LNCaP clone FGC (cell line): Measurements from ENCODE around the gene KLK5.
"Not testable (repeated sequence)": the region's sequence is repeated elsewhere in the genome, so short reads cannot be mapped to it uniquely, and the experiment has no call there.

Experiments
- DNase-seq: peaks from one replicate; pipeline ENCODE4 v3.0.0-alpha.2; 2011; ENCODE audit warnings: low read depth
- H3K4me3 ChIP-seq: 2 replicates; pipeline ENCODE4 v1.5.1; 2011; ENCODE audit warnings: mild to moderate bottlenecking, low read depth, low read length, control low read depth
- CTCF ChIP-seq: IDR thresholded peaks from 2 replicates; pipeline ENCODE4 v1.5.1; 2012; ENCODE audit warnings: mild to moderate bottlenecking; ENCODE audit not compliant: control insufficient read depth, insufficient read depth; ENCODE audit errors: extremely low read depth

Gene KLK5

GRCh38 chr19:50994129-50994528 lies 41.3 kb upstream of the KLK5 start:
- TF ChIP-seq CTCF = no peak
- H3K4me3 ChIP-seq = no peak overlapping the region
- DNase-seq = no peak

GRCh38 chr19:50992666-50993035 lies 39.8 kb upstream of the KLK5 start:
- no peak for DNase-seq
- H3K4me3 ChIP-seq = no peak overlapping the region
- TF ChIP-seq CTCF = no peak

- H3K4me3 ChIP-seq, DNase-seq: not testable (repeated sequence)
Measured at GRCh38 chr19:50984416-50984815, 31.6 kb upstream of the KLK5 start.

- H3K4me3 ChIP-seq = no peak within 1 kb of the TSS
- DNase-seq = no peak
- no peak for TF ChIP-seq CTCF
Measured at GRCh38 chr19:50983625-50984292, 30.9 kb upstream of the KLK5 start, which contains the start of gene KLK7. KLK7 (minus strand) TSS chr19:50983917; CDS start chr19:50982399, 1,518 bp downstream.

GRCh38 chr19:50982186-50982585 lies 29.3 kb upstream of the KLK5 start:
- no peak for DNase-seq
- no peak overlapping the region for H3K4me3 ChIP-seq
- TF ChIP-seq CTCF = no peak

- H3K4me3 ChIP-seq = no peak overlapping the region
- TF ChIP-seq CTCF = no peak
- DNase-seq = no peak
Measured at GRCh38 chr19:50981587-50982146, 28.8 kb upstream of the KLK5 start.

- no peak for TF ChIP-seq CTCF
- no peak for DNase-seq
- no peak overlapping the region for H3K4me3 ChIP-seq
Measured at GRCh38 chr19:50980208-50980607, 27.4 kb upstream of the KLK5 start.
